ENCODE results near the gene TNRC18.

GRCh38 chr7:5469375-5470166 lies 45.9 kb upstream of the TNRC18 start:
- TF ChIP-seq CTCF (IDR thresholded peaks at IDR 0.05) (no peak), POLR2A (IDR thresholded peaks at IDR 0.05) (no peak)

Measured in lower leg skin (tissue), 3 donors.